Heart left ventricle (tissue), 13 donors: ENCODE measurements around the gene S1PR3.

Experiments used
- CTCF ChIP-seq, 12 donors: fragments of 200-600 bp; sonication (generic) in 4 of 12; IDR thresholded peaks; one replicate each; pipeline versions ENCODE4 v1.5.0 to v1.8.0; 2018 to 2022; ENCODE audit warnings: antibody characterized with exemption in 12 of 12, mild to moderate bottlenecking in 5 of 12
- POLR2A ChIP-seq, 2 donors: fragments of 450-650 bp; IDR thresholded peaks; one replicate each; pipeline ENCODE4 v1.6.1; 2017; ENCODE audit warnings: antibody characterized with exemption in 2 of 2, mild to moderate bottlenecking in 2 of 2, moderate library complexity in 2 of 2
- donor health status: ischemic (EF 13 %, LVEDD 7.1; RV severe dilation, severe dysfunction).
- donor health status: DM: no; HTN: yes; CAD: no.
- donor health status: DM: no; HTN: no; CAD: no.
- donor health status: ischemic (EF 25% LVEDD 6.9; RV normal size, moderate dysfunction).
- donor health status: ischemic (EF 25% LVEDD 5.7; RV mildly dilated, moderate dysfunction).
- donor health status: ischemic (EF 35%, LVEDD 5.7; RV mildly dilated, moderate dysfunction).
- donor health status: nonischemic (EF 11% LVEDD 7.7; RV severe dilation, severe dysfunction).
- donor health status: DM: yes; HTN: yes; CAD: no.
- donor health status: PGD.
- donor health status: ischemic (EF 29% LVEDD 5.4; RV normal size, mild dysfunction).
- donor health status: nonischemic (EF 23%, LVEDD 6.1; RV moderate dilation, normal function).

GRCh38 chr9:89047667-89048066 lies 56.4 kb downstream of the S1PR3 start:
- TF ChIP-seq POLR2A (IDR thresholded peaks at IDR 0.05) (no peak), CTCF (IDR thresholded peaks at IDR 0.05) (no peak)
